Measurements from ENCODE around the gene LNPK.

DNA sequence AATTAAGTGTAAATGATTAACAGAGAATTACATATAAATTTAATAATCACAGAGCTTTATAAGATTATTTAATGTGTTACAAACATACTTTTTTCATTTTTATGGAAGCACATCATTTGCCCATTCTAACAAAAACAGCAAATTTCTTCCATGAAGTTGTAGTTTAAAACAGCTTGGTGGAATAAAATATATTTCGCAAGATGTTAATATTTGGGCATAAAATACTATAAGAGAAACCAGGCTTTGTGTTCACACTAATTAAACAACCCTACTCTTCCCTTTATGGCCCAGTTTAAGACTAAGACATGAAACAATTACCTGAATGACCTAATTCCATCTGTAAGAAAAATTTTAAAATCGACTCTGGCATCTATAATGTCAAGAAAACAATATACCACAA lies 69.4 kb downstream of the LNPK start:
- no peak for TF ChIP-seq RCOR1 (IDR thresholded peaks at IDR 0.05; ENCODE audit: borderline replicate concordance in 1 of 2, low read depth in 2 of 2, low read length in 2 of 2)
- no peak for TF ChIP-seq CEBPG (CRISPR knock-in tag; IDR thresholded peaks at IDR 0.05)
- peak in 1 of 2 experiments; percentile 59; a peak in 2 of 4 replicates for TF ChIP-seq CEBPG (tag; conservative IDR thresholded peaks at IDR 0.05 in 1 of 2, IDR thresholded peaks at IDR 0.05 in 1 of 2)
- no peak for TF ChIP-seq ZNF507 (tag; conservative IDR thresholded peaks at IDR 0.05)
- no peak for TF ChIP-seq TAF1 (IDR thresholded peaks at IDR 0.05; ENCODE audit: control insufficient read depth, extremely low read depth, insufficient read depth, low read length, severe bottlenecking)
- TF ChIP-seq, protein P1, sequence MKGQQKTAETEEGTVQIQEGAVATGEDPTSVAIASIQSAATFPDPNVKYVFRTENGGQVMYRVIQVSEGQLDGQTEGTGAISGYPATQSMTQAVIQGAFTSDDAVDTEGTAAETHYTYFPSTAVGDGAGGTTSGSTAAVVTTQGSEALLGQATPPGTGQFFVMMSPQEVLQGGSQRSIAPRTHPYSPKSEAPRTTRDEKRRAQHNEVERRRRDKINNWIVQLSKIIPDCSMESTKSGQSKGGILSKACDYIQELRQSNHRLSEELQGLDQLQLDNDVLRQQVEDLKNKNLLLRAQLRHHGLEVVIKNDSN (CRISPR knock-in tag; IDR thresholded peaks at IDR 0.05), result no peak
- no peak for TF ChIP-seq POLR2A (conservative IDR thresholded peaks at IDR 0.05)
- no peak for TF ChIP-seq ZBTB7A (IDR thresholded peaks at IDR 0.05; ENCODE audit: borderline replicate concordance, control insufficient read depth, low read depth, low read length)
- no peak for TF ChIP-seq CBX3 (IDR thresholded peaks at IDR 0.05; ENCODE audit: borderline replicate concordance in 1 of 2, low read length in 2 of 2)
- no peak for TF ChIP-seq PURB (CRISPR knock-in tag; IDR thresholded peaks at IDR 0.05; ENCODE audit: low read depth)
- TF ChIP-seq ATF6 (CRISPR knock-in tag; IDR thresholded peaks at IDR 0.05), result no peak

All from K562 (cell line).